Esophagus muscularis mucosa (tissue), 3 donors: ENCODE measurements around the gene ADGRB2.

ENCODE experiments used
- CTCF ChIP-seq, 3 experiments: fragments of 200-600 bp in 2 of 3; fragments of 450-650 bp in 1 of 3; sonication (generic) in 2 of 3; IDR thresholded peaks; one replicate each; pipeline ENCODE4 v1.5.1; 2017 to 2019; ENCODE audit warnings: antibody characterized with exemption in 3 of 3, mild to moderate bottlenecking in 2 of 3, moderate library complexity in 1 of 3
- POLR2AphosphoS5 ChIP-seq, 2 donors: sonication (generic); formaldehyde crosslinking; IDR thresholded peaks; one replicate each; pipeline ENCODE4 v1.6.1; 2017; ENCODE audit warnings: antibody characterized with exemption in 2 of 2

- TF ChIP-seq CTCF (IDR thresholded peaks at IDR 0.05) (no peak), POLR2AphosphoS5 (IDR thresholded peaks at IDR 0.05) (peak; percentile 77 to 91)
Observed at GRCh38 chr1:31701091-31701736, 62.9 kb downstream of the ADGRB2 start.
